Natural killer cell (primary cell): ENCODE measurements around the gene LRRN2. TPM values are rescaled to one million over a fixed set of nuclear protein-coding genes. Genes with fewer than 3 reads are reported as not detected.

Source experiments
- ATAC-seq, 3 donors: fragments of 150-1000 bp in 2 of 3; fragments of 200-7000 bp in 1 of 3; cut with Tn5 transposase; 1 replicate in 1 of 3; 2 replicates in 2 of 3; pipeline ENCODE4 v1.10.0; 2021; ENCODE audit warnings: mild to moderate bottlenecking in 2 of 3, moderate library complexity in 2 of 3
- DNase-seq, 2 donors: peaks; one replicate each; pipeline versions ENCODE4 v3.0.0 to v3.0.0-alpha.2; 2013 to 2021; ENCODE audit warnings: mixed read lengths in 1 of 2
- H3K27ac ChIP-seq: one replicate; pipeline ENCODE4 v1.5.1; 2013; ENCODE audit warnings: mild to moderate bottlenecking, low read length
- H3K27me3 ChIP-seq: one replicate; pipeline ENCODE4 v1.6.1; 2013; ENCODE audit warnings: low read length; ENCODE audit not compliant: control insufficient read depth, insufficient read depth
- H3K36me3 ChIP-seq: one replicate; pipeline ENCODE4 v1.6.1; 2013; ENCODE audit warnings: low read length; ENCODE audit not compliant: control insufficient read depth, insufficient read depth
- H3K4me1 ChIP-seq: one replicate; pipeline ENCODE4 v1.6.1; 2013; ENCODE audit warnings: low read length; ENCODE audit not compliant: control insufficient read depth, insufficient read depth
- H3K4me3 ChIP-seq: one replicate; pipeline ENCODE4 v1.5.1; 2013; ENCODE audit warnings: low read length
- H3K9me3 ChIP-seq: one replicate; pipeline ENCODE4 v1.6.1; 2013; ENCODE audit warnings: low read length; ENCODE audit not compliant: control insufficient read depth, insufficient read depth
- H3K27ac Mint-ChIP-seq, 2 donors: one replicate each; pipeline ENCODE4 v1.8.0; 2022; ENCODE audit warnings: mild to moderate bottlenecking in 2 of 2, mixed read lengths in 2 of 2, moderate library complexity in 1 of 2
- H3K27me3 Mint-ChIP-seq, 2 donors: one replicate each; pipeline ENCODE4 v1.8.0; 2022; ENCODE audit warnings: low read depth in 2 of 2, mixed read lengths in 2 of 2
- H3K36me3 Mint-ChIP-seq: one replicate; pipeline ENCODE4 v1.8.0; 2022; ENCODE audit warnings: mixed read lengths
- H3K4me1 Mint-ChIP-seq, 2 donors: one replicate each; pipeline ENCODE4 v1.8.0; 2022; ENCODE audit warnings: mixed read lengths in 2 of 2
- H3K4me3 Mint-ChIP-seq: one replicate; pipeline ENCODE4 v1.8.0; 2022; ENCODE audit warnings: mild to moderate bottlenecking, moderate library complexity, mixed read lengths
- H3K9me3 Mint-ChIP-seq, 2 donors: one replicate each; pipeline ENCODE4 v1.8.0; 2022; ENCODE audit warnings: mixed read lengths in 2 of 2
- CTCF ChIP-seq: fragments of 200-600 bp; IDR thresholded peaks from one replicate; pipeline ENCODE4 v1.8.0; 2022; ENCODE audit warnings: antibody characterized with exemption
- WGBS: methylation state at CpG from one replicate; pipeline ENCODE4 v1.1.7; 2013; ENCODE audit warnings: missing lambda C conversion rate; ENCODE audit not compliant: insufficient coverage; 5-methylcytosine and 5-hydroxymethylcytosine counted together
- intact Hi-C: fragments of 100-400 bp; cut with micrococcal nuclease; formaldehyde crosslinking; loops from one replicate; pipeline ENCODE4 v1.14.2; 2022
- total RNA-seq, 4 donors: library from RNA; stranded (reverse); fragments of 120-200 nt in 1 of 4; gene quantifications; one replicate each; pipeline versions ENCODE4 v1.2.3 to v1.2.4, GENCODE V29; 2013 to 2022

Gene LRRN2
- total RNA-seq, 3 donors from 2014 or later (not counting 1 experiment from before 2014, with no cell fraction given), result 0.10 to 0.27 TPM; not detected in 1

GRCh38 chr1:204615881-204616280, 69.7 kb downstream of the LRRN2 start:
- H3K9me3 Mint-ChIP-seq, result no peaks in the 10 kb centered on the region
- Histone ChIP-seq H3K36me3 (no peaks in the 10 kb centered on the region), H3K27ac (no peak overlapping the region), H3K27me3 (no peaks in the 10 kb centered on the region), H3K9me3 (no peaks in the 10 kb centered on the region), H3K4me3 (no peak overlapping the region), H3K4me1 (no peaks in the 10 kb centered on the region)
- no peak for TF ChIP-seq CTCF
- DNase-seq (no peak), ATAC-seq (no peak)
- no peaks in the 10 kb centered on the region for H3K4me1 Mint-ChIP-seq
- no peak overlapping the region for H3K4me3 Mint-ChIP-seq
- no peaks in the 10 kb centered on the region for H3K36me3 Mint-ChIP-seq
- 88% methylated on average over 8 of the region's 8 CpGs for WGBS
- no peak overlapping the region for H3K27ac Mint-ChIP-seq
- no peaks in the 10 kb centered on the region for H3K27me3 Mint-ChIP-seq
- intact Hi-C loops, result no loop called here

DNA sequence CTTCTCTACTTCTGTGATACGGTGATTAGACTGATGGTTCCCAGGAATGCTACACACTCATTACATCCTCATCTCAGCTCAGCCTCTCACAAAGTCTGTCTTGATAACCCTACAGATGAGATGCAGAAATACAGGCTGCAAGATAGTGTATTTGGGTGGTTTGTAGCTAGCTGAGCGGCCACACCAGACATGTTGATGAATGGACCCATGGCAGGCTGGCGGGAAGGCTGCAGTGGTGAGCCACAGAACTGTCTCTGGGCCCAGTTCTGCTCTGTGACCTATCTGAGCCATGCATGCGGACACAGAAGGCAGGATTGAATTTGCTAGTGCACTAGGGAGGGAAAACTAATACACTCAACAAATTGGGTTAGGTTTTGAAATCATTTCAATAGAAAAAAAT, 71.9 kb downstream of the LRRN2 start:
- ATAC-seq (no peak), DNase-seq (no peak)
- 93% methylated on average over 3 of the region's 4 CpGs for WGBS
- no peaks in the 10 kb centered on the region for H3K36me3 ChIP-seq
- no peaks in the 10 kb centered on the region for H3K4me1 Mint-ChIP-seq
- no peaks in the 10 kb centered on the region for H3K36me3 Mint-ChIP-seq
- no peak overlapping the region for H3K27ac ChIP-seq
- H3K27me3 ChIP-seq, result no peaks in the 10 kb centered on the region
- H3K27me3 Mint-ChIP-seq, result no peaks in the 10 kb centered on the region
- no peak for TF ChIP-seq CTCF
- intact Hi-C loops, result no loop called here
- H3K4me3 ChIP-seq, result no peak overlapping the region
- no peak overlapping the region for H3K27ac Mint-ChIP-seq
- no peak overlapping the region for H3K4me3 Mint-ChIP-seq
- no peaks in the 10 kb centered on the region for H3K9me3 ChIP-seq
- H3K4me1 ChIP-seq, result no peaks in the 10 kb centered on the region
- H3K9me3 Mint-ChIP-seq, result no peaks in the 10 kb centered on the region

DNA sequence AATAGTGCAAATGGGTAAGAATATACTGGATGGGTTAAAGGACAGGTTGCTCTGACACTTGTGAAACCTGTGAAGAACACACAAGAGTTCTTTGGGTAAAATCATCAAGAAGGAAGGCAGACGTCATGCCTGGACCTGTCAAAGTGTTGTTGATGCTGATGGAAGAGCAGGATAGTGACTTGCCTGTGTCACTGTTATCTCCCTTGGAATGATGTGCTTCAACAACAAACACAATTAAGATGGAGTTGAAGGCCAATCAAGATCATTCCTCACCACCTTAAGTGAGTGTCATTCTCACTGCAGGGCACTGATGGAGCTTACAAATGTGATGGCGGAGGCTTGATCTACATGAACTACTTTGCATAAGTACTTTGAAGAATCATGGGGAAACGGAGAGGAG, 73.2 kb downstream of the LRRN2 start:
- ATAC-seq (no peak), DNase-seq (no peak)
- Mint-ChIP-seq H3K4me3 (no peak overlapping the region), H3K9me3 (no peaks in the 10 kb centered on the region), H3K27me3 (no peaks in the 10 kb centered on the region), H3K4me1 (no peaks in the 10 kb centered on the region), H3K36me3 (no peaks in the 10 kb centered on the region), H3K27ac (no peak overlapping the region)
- Histone ChIP-seq H3K4me3 (no peak overlapping the region), H3K4me1 (no peaks in the 10 kb centered on the region), H3K36me3 (no peaks in the 10 kb centered on the region), H3K27ac (no peak overlapping the region), H3K27me3 (no peaks in the 10 kb centered on the region), H3K9me3 (no peaks in the 10 kb centered on the region)
- 88% methylated on average over 3 of the region's 3 CpGs for WGBS
- TF ChIP-seq CTCF, result no peak
- intact Hi-C loops, result no loop called here

DNA sequence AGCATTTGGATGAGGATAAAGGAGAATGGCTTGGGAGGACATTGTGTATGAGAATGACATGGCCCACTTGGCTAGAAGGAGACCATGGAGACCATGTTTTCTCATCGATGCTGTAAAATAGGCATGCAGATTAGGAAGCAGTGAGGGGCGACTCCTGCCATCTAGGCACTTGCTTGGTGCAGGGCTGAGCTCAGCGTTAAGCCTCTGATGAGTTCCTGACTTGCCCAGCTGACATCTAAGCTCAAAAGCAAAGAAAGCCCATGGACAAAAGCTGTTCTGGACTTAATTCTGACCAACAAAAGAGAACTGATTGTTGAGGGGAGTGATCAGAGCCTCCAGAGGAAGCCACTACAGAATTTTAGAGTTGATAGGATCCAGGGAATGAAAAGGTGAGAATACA, 74.5 kb downstream of the LRRN2 start:
- H3K4me1 ChIP-seq, result no peaks in the 10 kb centered on the region
- Mint-ChIP-seq H3K27ac (no peak overlapping the region), H3K9me3 (no peaks in the 10 kb centered on the region), H3K27me3 (no peaks in the 10 kb centered on the region), H3K4me3 (no peak overlapping the region), H3K4me1 (no peaks in the 10 kb centered on the region), H3K36me3 (no peaks in the 10 kb centered on the region)
- no peak for DNase-seq
- no peak overlapping the region for H3K4me3 ChIP-seq
- no peaks in the 10 kb centered on the region for H3K27me3 ChIP-seq
- no peaks in the 10 kb centered on the region for H3K9me3 ChIP-seq
- no peak overlapping the region for H3K27ac ChIP-seq
- TF ChIP-seq CTCF, result no peak
- no peak for ATAC-seq
- H3K36me3 ChIP-seq, result no peaks in the 10 kb centered on the region
- intact Hi-C loops, result no loop called here
- WGBS, result 84% methylated on average over 3 of the region's 3 CpGs
